Stimulated activated CD4-positive, alpha-beta T cell treated with anti-CD3 and anti-CD28 coated beads, Interleukin-12 subunit alpha, Interleukin-12 subunit beta, amount 100 ng/mL, for 48 hours (primary cell): ENCODE data around the gene MBTPS1.

Source experiments
- DNase-seq, 3 donors: peaks; one replicate each; pipeline ENCODE4 v3.0.0-alpha.2; 2020; ENCODE audit warnings: low read depth in 2 of 3, low spot score in 1 of 3

MBTPS1 gene

DNA sequence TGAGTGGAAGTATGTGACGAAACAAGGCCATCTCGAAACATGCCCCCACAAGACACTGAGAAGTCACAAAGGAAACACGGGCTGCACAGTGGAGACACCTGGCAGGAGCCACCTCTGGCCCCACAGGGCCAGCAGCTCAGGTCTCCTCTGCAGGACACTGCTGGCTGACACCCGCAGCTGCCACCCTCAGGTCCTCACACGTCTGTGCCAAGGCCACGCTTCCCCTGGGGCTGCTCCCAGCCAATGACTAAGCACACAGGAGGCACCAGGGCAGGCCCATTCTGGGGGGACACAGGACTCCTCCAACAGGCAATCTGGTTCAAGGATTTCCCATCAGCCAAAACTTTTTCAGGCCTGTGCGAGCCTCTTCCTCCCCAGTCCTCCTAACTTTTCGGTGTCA is 36.4 kb downstream of the MBTPS1 start:
- no peak for DNase-seq

DNA sequence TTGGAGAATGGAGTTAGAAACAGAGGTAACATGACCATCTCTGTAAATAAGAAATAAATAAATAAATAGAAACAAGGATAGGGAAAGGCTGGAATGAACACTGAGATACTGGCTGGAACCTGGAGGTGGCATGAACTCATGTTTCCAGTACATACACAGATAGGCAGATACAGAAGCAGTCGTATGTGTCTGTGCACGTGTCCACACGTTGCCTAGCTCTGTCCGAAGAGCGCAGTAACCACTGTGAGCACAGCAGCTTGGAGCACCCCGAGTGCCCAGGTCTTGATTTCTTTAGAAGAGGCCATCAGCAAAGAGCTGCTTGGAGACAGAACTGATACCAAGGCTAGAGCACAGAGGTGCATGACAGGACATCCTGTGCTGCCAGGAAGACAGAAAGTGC is 37.1 kb downstream of the MBTPS1 start:
- no peak for DNase-seq

DNA sequence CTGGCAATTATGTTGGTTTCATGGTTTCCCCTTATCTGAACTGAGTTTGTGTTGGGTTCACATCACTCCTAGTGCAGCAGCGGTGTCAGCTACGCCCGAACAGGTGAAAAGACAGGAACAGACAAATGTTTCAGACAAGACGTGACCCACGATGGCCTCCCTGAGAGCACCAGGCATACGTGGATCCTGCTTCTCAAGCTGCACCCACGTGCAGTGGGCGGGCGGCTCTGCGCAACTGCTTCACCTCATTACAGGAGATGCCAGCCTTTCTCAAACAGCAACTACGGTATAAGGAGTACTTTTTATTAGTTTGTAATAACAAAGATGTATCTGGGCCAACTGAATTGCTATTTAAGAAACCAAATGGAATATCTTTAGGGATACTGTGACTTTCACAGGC is 41.4 kb downstream of the MBTPS1 start:
- DNase-seq, result no peak

DNA sequence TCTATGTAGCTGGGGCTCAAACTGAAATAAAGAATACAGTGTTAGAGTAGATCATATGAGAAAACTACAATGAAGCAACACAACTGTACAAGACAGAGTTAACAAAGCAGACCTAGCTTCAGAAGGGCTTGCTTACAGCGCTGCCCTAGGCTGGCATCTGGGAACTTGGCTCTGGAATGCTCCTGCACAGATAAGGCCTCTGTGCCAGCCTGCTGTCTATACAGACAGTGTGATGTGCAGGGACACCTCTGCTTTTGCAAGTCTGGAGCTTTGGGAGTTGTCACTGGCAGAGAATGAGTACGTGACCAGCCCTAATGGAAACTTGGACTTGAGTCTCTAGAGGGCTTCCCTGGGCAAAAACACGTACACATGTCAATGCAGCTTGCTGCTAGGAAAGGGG is 42.0 kb downstream of the MBTPS1 start:
- no peak for DNase-seq

DNA sequence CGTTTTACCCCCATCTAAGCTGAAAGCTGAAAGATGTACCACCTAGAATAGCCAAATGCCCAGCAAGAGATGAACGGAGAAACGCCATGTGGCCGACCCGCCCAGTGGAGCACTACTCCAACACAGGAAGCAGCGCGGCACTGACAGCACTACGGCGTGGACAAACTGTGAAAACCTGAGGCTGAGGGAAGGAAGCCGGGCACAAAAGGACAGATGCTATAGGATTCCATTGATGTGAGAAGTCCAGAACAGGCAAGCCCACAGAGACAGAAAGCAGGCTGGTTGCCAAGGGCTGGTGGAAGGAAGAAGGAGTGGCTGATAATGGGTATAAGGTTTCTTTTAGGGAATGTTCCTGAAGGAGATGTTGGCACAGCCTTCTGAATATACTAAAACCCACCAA is 44.7 kb downstream of the MBTPS1 start:
- DNase-seq, result no peak

DNA sequence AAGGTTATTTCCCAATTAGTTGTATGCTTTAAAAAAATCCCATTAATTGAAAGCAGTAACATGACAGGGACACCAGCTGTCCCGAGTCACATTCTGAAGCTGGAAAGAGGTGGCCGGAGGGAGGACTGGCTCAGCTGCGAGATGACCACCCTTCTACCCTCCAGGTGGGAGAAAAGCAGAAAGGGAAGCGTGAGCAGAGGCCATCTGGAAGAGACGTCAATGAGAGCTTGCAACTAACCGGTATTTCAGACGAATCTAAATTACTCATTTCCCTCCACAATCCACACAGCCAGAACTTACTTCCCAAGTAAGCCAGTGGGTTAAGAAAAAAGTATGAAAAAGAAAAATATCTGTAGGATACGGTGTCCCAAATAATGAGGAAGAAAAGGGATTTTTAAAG is 45.6 kb downstream of the MBTPS1 start:
- no peak for DNase-seq

DNA sequence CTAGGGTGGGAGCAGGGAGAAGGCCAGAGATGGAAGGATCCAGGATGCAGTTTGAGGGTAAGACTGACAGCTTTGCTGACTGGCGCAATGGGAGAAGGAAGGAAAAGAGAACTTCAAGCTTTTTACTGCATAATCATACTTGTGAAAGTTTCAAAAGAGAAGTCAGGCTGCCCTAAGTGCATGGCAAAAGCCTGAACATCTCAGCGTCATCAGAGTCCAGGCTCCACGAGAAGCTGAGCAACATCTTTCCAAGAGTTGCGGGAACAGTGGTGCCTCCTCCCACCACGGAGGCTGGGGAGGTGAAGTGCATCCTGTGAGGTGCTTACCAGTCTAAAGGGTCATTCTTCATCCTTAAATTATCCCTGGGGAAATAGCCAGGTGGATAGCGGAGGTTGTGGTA is 47.2 kb downstream of the MBTPS1 start:
- DNase-seq, result no peak

DNA sequence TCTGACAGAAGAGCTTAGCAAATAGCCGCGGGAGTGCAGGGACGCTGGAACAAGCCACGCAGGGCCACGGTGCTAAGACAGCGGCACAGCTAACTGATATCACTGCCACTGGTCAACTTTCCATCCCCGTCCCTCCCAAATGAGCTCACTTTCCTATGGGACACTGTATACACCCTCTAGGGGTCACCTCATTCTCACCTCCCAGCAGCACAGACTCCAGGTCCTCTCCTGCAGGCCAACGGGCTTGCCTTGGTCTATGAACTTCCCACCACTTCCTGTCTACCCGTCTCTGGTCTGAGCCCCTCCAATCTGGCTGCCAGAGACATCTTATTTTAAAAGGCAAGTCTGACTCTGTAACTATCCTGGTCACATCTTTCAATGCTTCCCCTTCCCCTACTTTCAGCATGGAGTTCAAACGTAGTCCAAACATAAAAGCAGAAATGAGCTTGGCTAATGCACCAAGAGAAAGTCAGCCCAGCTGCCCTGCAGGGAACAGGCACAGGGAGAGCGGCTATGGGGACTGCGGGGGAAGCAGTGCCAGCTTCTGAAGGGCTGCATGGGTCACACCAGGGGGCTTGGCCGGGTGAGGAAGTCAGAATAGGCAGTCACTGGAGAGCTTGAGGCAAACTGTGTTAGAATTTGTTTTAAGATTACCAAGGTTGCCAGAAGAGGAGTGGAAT is 47.8 kb downstream of the MBTPS1 start:
- DNase-seq, result no peak

DNA sequence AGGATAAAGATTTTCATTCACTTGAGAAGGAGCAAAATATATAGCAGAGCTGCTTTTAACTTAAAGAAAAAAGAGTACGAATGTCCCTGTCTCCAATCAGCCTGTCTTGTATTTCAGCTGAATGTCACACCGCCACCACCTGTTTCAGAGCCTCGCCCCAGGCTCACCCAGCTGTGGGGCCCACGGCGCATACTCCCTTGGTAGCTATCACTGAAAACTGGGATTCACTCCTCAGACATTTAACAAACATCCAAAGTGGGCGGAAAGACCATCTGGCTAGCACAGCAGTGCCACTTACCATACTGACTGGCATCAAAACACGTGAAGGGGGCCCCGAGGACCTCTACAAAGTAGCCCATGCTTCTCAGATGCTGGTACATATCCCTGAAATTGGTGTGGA is 48.7 kb downstream of the MBTPS1 start:
- no peak for DNase-seq

DNA sequence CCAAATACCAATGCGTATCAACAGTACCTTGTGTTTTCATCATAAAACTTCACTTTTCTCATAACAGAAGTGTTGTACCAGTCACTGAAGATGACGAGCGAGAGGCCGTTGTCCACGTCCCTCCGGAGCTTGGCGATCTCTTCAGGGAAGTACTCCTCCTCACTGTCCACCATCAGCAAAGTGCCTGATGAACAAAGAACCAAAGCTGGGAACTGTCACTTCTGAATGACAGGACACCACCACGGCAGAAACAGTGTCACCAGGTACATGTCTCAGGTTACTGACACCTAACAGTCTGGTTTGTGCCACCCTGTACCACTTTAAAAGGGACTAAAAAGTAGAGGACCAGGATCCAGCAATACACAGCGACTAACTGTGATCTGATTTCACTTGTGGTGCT is 49.1 kb downstream of the MBTPS1 start:
- no peak for DNase-seq

DNA sequence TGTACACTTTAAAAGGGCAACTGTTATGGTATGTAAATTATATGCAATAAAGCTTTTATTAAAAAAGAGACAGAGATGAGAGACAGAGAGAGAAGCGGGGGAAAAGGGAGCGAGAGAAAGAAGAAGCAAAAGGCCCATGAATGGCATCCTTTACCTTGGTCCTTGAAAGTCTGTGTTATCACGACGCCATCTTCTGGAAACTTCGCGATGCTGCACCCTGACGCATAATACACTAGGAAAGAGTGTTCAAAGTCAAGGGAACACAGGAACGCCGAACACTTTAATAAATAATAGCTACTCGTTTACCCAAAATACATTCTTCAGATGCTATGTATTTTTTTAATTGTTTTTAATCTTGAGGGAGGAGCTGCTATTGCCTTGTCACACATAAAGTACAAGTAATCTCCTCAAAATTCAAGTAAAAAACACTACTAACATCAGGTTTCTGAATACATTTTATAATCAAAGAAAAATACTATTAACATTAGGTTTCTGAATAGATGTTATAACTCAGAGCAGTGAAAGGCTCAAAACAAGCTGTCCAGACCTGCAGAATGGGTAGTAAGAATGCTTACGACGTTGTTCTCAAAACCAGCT is 51.1 kb downstream of the MBTPS1 start:
- DNase-seq, result peak in 1 of 3 donors; percentile 40

DNA sequence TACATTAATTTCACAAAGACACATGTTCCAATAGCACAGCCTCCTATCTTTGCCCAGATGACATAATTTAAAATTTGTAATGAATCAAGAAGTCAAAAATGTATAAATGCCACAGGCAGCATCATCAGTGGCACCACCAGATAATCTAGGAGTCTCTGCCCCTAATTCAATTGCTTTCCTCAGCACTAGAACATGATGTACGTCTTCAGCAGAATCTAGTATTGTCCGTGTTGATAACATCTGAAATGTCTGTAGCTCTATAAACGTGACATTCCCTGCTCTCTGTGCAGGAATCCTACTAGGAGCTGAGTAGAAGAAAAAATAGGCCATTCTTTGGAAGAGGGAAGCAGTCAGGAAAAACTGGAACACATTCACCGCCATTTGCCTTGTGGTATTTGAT is 52.8 kb downstream of the MBTPS1 start:
- DNase-seq, result no peak

DNA sequence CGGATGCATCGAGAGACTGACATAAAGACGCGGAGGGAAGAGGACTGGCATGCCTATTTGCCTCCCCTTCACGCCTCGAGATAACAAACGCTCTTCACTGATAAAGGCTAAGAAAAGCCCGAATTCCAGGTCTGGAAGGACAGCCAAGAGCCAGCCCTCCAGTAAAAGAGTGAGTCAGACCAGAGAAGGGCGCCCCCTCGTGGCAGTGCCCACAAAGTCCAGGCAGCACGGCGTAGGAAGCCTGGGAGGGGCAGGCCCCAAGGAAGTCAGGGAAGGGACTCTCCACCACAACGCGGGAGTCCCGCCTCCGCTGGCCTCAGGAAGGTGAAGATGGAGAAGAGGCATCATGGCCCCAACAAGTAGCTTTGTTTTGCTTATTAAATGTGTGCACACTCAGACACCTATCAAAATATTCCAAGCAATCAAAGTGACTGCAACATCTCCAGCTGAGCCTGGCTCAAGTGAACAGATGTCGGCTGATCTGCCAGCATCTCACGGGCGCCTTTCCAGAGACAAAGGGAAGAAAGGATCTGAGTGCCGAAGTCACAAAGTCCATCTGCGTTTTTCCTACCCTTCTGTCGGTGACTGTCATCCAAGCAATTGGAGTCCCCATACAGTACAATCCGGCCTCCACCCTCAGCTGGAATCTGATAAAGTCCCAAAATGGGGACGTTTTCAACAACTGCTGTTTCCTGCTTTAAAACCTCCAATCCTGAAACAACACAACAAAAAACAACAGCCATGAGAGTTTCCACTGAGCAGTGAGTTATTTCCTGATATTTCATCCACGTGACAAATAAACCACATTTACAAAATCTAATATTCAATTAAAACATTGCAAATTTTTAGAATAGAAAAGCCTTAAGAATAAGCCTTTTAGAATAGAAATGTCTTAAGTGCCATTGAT is 53.8 kb downstream of the MBTPS1 start:
- DNase-seq, result peak; percentile 43 to 62 (median 61)

DNA sequence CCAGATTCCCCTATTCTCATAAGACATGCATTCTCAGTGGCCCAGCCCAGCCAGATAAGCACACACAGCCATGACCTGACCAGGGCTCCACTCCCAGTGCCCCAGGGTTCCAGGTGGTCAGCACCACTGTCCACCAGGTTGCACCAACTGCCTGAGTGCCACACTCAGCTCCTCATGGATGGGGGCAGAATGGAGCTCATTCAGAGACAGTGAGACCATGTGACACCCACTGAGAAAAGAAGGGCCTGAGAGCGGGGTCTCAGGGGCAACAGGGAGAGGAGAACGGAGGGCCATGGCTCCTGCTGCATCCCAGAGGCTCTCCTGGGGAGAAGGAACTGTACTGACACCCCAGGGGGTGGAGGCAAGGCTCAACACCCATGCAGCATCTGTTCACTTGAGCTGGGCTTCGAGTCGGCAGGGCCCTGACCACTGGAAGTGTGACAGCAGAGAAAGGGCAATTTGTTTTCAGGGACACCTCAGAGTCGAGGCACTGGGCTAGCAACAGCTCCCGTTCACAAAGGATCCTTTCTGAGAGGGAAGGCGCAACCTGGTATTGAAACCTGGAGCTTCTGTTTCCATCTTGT is 55.4 kb downstream of the MBTPS1 start:
- DNase-seq, result no peak

DNA sequence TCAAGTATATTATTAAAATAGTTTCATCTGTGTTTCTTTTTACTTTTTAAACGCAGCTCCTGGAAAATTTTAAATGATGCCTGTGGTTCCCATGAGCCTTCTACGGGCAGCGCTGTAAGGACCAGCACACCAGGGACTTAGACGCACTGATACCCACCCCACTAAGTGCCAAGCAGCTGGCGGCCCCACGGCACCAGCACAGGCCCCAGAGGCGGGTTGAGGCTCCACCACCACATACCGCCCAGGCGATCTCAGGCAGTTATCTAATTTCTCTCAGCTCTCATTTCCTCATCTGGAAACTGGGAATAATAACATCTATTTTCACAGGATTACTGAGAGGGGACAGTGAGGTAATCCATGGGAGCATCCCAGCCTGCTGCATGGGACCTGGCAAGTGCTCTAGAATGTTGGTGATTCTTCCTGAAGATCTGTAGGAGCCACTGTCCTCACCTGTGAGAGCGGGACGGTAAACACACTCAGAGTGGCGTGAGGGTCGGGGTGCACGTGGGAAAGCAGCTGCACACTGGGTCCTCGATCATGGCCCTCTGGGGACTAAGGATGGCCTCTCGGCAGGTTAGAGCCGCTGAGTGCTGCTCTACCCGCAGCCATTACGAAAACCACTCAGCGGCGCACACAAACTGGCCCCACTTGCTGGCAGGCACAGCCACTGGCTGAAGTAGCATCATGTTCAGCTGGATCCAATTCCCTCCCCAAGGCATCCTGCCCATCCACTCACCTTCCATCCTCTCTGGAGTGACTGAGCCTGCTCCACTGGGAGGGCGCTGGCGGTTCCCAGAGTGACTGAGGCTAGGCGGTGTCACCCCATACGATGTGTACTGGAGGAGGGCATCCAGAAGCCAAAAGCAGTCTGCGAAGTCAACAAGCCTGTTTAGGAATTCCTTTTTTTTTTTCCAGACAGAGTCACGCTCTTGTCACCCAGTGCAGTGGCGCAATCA is 56.5 kb downstream of the MBTPS1 start:
- DNase-seq, result no peak

DNA sequence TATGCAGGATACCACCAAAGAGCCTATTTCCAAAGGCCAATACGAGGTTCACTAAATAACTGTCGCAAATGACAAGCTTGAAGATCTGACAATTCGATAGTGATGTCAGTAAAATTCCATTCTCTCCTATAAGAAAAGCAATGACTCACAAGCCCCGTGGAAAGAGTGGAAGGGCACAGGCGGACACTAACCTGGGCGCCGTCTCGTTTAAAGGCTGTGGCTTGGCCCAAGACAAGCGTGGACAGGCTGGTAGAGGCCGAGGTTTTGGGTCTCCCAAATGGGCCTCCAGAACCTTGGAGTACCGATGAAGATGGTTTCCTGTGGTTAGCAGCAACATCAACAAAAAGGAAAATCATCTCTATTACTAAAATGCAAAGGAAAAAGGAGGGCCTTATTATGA is 57.6 kb downstream of the MBTPS1 start:
- DNase-seq, result no peak

DNA sequence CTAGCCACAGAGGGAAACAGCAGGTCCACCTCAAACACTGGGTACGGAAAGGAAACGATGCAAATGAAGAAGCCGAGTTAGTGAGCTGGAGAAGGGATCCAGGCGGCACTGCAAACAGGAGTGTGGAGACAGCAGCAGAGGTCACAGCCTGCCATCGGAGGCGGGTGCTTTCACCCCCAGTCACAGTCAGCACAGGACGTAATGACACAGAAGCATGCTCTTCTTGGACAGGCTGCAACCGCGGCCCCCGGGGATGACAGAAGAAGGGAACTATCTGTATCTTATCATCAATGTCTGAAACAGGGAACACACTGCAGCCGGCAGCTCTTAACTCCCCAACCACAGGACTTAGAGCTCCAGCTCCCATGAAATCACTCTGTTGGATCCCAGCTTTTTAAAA is 58.1 kb downstream of the MBTPS1 start:
- DNase-seq, result no peak

DNA sequence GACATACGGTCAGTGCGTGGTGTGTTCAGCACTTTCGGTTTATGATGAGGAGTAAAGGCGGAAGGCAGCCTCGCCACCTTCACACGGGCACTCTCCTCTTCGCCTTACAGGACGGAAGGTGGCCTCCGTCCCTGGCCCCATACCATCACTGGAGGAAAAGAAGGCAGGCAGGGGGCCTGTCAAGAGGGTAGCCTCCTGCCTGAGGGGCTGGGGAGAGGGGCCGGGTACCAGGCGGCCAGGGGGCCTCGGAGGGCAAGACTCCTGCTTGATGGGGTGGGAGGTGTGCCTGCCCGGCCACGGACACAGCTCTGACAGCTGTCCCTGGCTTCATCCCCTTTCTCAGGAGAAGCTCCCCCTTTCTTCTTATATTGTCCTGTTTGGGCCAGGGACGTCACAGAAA is 58.5 kb downstream of the MBTPS1 start:
- DNase-seq, result no peak

DNA sequence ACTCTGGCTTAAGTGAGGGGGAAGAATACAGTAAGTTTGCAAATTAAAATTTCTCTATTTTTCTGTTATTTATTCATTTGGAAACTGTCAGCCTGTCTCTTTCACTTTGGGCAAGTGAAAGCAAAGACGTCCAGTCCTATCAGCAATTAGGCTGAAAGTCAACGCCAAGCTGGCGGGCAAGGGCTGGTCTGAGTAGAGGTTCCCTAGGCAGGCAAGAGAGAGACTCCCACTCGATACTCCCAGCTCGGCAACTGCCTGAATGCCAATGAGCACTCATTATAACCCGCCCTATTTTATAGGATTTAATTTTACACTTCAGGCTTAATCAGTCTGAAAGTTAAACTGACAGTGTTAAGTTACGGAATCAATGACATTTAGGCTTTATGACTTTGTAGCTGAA is 59.8 kb downstream of the MBTPS1 start:
- DNase-seq, result no peak

DNA sequence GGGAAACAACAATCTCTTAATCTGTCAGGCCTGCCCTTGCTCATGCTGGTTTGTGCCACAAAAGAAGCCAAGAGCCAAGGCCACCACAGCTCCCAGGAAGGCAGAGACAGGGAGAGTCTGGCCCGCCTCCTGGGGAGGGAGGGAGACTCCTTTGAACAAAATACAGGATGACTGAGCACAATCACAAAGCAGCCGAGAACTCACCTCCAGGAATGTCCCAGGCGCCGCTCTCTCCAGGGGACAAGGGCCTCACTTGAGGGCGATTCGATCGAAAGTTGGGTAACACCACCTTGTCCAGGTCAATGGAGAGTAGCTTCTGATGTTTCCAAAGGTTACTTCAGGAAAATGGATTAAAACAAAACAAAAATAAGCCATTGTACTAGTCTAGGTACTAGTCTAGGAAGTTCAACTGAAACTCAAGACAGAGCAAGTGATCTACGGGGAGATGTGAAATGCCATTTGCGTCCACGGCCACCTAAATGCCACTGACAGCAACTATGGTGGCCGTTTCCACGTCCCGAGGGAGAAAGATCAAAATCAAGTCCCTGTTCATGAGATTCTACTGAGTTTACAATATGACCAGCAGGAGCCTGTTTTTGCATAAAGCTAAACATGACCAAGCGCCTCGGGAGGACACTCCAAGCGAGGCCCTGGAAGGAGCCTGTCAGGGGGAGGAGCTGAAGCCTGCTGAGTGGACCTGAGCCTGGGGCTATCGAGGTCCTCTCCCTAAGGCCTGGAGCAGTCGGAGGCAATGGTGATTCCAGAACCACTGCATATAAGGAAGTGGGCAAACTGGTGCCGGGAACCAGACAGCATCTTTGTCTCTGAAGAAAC is 60.7 kb downstream of the MBTPS1 start:
- no peak for DNase-seq
